Adrenal gland (tissue), 12 donors: ENCODE data around the gene UBE2D1. TPM values are rescaled to one million over a fixed set of nuclear protein-coding genes. Genes with fewer than 3 reads are reported as not detected.

Source experiments
- DNase-seq, 7 donors: peaks; one replicate each; pipeline ENCODE4 v3.0.0-alpha.2; 2019 to 2020
- H3K27ac ChIP-seq, 5 donors: fragments of 200-600 bp; sonication (generic) in 4 of 5; 1 replicate in 3 of 5; 2 replicates in 2 of 5; pipeline versions ENCODE4 v1.5.1 to v1.8.0; 2016 to 2020; ENCODE audit warnings: mild to moderate bottlenecking in 1 of 5
- H3K27me3 ChIP-seq: fragments of 200-600 bp; 2 replicates; pipeline ENCODE4 v1.8.0; 2021
- H3K36me3 ChIP-seq, 2 donors: fragments of 200-600 bp; replicated peaks in 1 of 2; 1 replicate in 1 of 2; 2 replicates in 1 of 2; pipeline versions ENCODE4 v1.5.1 to v1.8.0; 2018 to 2022
- H3K4me1 ChIP-seq, 2 donors: fragments of 200-600 bp; replicated peaks in 1 of 2; 1 replicate in 1 of 2; 2 replicates in 1 of 2; pipeline versions ENCODE4 v1.5.1 to v1.8.0; 2018 to 2021
- H3K4me3 ChIP-seq, 4 donors: fragments of 200-600 bp; sonication (generic) in 3 of 4; one replicate each; pipeline ENCODE4 v1.5.1; 2016 to 2018
- H3K9me3 ChIP-seq, 3 donors: fragments of 200-600 bp; sonication (generic) in 1 of 3; replicated peaks in 1 of 3; 1 replicate in 2 of 3; 2 replicates in 1 of 3; pipeline versions ENCODE4 v1.5.1 to v1.8.0; 2016 to 2021
- POLR2A ChIP-seq, 2 donors: fragments of 450-650 bp; IDR thresholded peaks; one replicate each; pipeline ENCODE4 v1.6.1; 2017; ENCODE audit warnings: antibody characterized with exemption in 2 of 2, mild to moderate bottlenecking in 2 of 2, moderate library complexity in 1 of 2
- WGBS, 4 donors: extraction: QIAGEN DNeasy Blood & Tissue Kit in 2 of 4; methylation state at CpG; one replicate each; pipeline versions ENCODE4 v1.1.5 to v1.1.7; 2013 to 2017; 5-methylcytosine and 5-hydroxymethylcytosine counted together
- intact Hi-C, 2 donors: fragments of 100-400 bp; cut with DNase I; formaldehyde crosslinking; loops; one replicate each; pipeline versions ENCODE4 v1.14.1 to v1.15.0; 2022 to 2023
- polyA plus RNA-seq, 3 donors: library from polyadenylated mRNA; stranded (reverse); fragments of 200-250 nt in 2 of 3; fragments of 350-450 nt in 1 of 3; fragmentation: Illumina TruSeq in 1 of 3; extraction: RNeasy Lipid Tissue Mini Kit (QIAGEN cat#74804) in 1 of 3; gene quantifications; one replicate each; pipeline ENCODE4 v1.2.3, GENCODE V29; 2013 to 2014
- total RNA-seq, 9 donors: library from RNA; depleted of rRNA in 4 of 9; stranded (reverse); fragments of >200 nt in 4 of 9; fragments of 120-200 nt in 1 of 9; fragmentation: NEBNext Ultra II Directional in 1 of 9; extraction: Animal tissue kit (Norgen Biotek cat#: 25700) in 1 of 9; gene quantifications; one replicate each; pipeline versions ENCODE4 v1.1.0 to v1.2.4, GENCODE V29; 2013 to 2023
- TF ChIP-seq, protein P1 (sequence below), 6 experiments: fragments of 450-650 bp in 4 of 6; fragments of 200-600 bp in 2 of 6; sonication (generic) in 1 of 6; IDR thresholded peaks; 1 replicate in 5 of 6; 2 replicates in 1 of 6; pipeline versions ENCODE4 v1.5.1 to v1.8.0; 2016 to 2021; ENCODE audit warnings: antibody characterized with exemption in 6 of 6, mild to moderate bottlenecking in 2 of 6, moderate library complexity in 1 of 6
- donor health status: healthy with polysubstance abuse.
- donor health status: Bipolar disorder and iron deficiency.
- donor health status: DM: yes; HTN: yes; CAD: no.
- donor health status: DM: no; HTN: no; CAD: no.
- donor health status: DM: no; HTN: no; CAD: no.
- donor health status: DM: yes; HTN: yes; CAD: no.

UBE2D1 gene
- total and polyA plus RNA-seq, 12 donors: 9.2 to 33.8 (median 19.4) TPM

DNA sequence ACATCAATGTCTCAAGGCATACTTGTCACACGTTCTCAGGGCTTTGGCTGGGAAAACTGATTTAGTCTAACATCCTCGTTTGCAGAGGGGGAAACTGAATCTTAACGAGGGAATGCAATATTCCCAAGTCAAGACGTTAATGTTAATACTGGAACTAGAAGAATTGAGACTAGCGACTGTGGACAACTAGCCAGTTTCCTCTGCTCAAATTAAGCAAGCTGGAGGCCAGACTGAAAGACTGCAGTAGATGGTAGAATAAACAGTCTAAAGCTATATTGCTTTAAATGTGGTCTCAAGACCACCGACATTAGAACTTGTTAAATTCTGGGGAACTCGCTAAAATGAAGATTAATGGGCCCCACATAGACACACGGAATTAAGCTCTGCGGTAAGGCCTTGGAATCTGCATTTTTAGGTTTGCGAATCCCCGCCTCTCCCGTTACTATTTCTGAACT lies 49.8 kb downstream of the UBE2D1 start:
- Histone ChIP-seq H3K9me3 (no peaks in the 10 kb centered on the region), H3K36me3 (peaks cover 0 to 23% of the 10 kb centered on the region in 2 donors), H3K27me3 (no peaks in the 10 kb centered on the region), H3K4me1 (peaks cover 0 to 26% of the 10 kb centered on the region in 2 donors), H3K4me3 (peak overlapping the region; percentile 1 to 97 (median 76)), H3K27ac (peak overlapping the region; percentile 60 to 93 (median 89))
- TF ChIP-seq, protein P1, sequence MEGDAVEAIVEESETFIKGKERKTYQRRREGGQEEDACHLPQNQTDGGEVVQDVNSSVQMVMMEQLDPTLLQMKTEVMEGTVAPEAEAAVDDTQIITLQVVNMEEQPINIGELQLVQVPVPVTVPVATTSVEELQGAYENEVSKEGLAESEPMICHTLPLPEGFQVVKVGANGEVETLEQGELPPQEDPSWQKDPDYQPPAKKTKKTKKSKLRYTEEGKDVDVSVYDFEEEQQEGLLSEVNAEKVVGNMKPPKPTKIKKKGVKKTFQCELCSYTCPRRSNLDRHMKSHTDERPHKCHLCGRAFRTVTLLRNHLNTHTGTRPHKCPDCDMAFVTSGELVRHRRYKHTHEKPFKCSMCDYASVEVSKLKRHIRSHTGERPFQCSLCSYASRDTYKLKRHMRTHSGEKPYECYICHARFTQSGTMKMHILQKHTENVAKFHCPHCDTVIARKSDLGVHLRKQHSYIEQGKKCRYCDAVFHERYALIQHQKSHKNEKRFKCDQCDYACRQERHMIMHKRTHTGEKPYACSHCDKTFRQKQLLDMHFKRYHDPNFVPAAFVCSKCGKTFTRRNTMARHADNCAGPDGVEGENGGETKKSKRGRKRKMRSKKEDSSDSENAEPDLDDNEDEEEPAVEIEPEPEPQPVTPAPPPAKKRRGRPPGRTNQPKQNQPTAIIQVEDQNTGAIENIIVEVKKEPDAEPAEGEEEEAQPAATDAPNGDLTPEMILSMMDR (IDR thresholded peaks at IDR 0.05): no peak
- no peak for TF ChIP-seq POLR2A (IDR thresholded peaks at IDR 0.05)
- WGBS, 4 donors: 0 to 2% (median 1%) methylated on average over 10 to 12 of the region's 12 CpGs
- DNase-seq: no peak
- intact Hi-C loops: loop anchor here (10.0 kb wide), 2 partner anchors 50 to 80 kb away; partner anchors contain the start of gene UBE2D1 (in 1 of the 2)

DNA sequence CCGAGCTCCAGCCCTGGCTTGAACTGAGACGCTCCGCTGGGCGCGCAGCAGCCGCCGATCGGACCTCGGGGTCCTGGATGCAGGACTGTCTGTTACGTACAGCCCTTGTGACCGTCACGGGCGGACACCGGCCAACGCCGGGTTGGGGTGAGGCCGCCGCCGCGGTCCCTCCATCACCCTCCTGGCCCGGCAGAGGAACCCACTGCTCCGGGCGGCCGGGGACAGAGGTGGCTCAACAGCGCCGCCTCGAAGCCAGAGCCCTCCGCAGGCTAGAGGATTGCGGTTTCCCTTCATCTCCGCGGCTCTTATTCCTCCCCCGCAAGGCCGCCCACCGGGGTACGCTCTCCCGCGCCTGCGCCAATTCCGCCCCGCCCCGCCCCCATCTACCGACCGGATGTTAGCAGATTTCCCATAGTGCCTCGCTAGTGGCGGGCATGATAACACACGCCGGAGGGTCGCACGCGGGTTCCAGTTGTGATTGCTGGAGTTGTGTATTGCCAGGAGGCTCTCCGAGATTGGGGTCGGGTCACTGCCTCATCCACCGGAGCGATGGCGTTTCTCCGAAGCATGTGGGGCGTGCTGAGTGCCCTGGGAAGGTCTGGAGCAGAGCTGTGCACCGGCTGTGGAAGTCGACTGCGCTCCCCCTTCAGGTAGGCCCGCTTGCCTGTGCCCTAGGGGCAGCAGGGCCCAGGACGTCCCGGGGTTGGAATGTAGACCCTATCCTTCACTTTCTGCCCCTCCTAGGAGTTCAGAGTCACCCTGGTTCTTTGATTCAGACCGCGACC lies 50.4 kb downstream of the UBE2D1 start, which contains the start of gene TFAM:
Gene TFAM, plus strand, starts transcription at position 412 of the 785 bp plus-strand sequence. Its CDS starts 138 bp downstream, at position 550.
- peak; percentile 93 to 98 (median 97) for DNase-seq
- Histone ChIP-seq H3K27ac (peak within 1 kb of the TSS; percentile 60 to 93 (median 89)), H3K36me3 (peaks cover 0 to 29% of the 10 kb centered on the region in 2 donors), H3K4me3 (peak within 1 kb of the TSS; percentile 24 to 97 (median 76)), H3K4me1 (peaks cover 0 to 26% of the 10 kb centered on the region in 2 donors), H3K9me3 (no peaks in the 10 kb centered on the region), H3K27me3 (no peaks in the 10 kb centered on the region)
- 0 to 1% (median 0%) methylated on average over 3 to 65 of the region's 65 CpGs for WGBS, 4 donors
- intact Hi-C loops: loop anchor here (5.0 to 10.0 kb wide), 3 partner anchors 48 to 80 kb away; partner anchors contain the start of gene UBE2D1 (in 2 of the 2)
- TF ChIP-seq, protein P1 (IDR thresholded peaks at IDR 0.05): peak; percentile 22 to 67 (median 53)
- TF ChIP-seq POLR2A (IDR thresholded peaks at IDR 0.05): peak; percentile 51 to 86

DNA sequence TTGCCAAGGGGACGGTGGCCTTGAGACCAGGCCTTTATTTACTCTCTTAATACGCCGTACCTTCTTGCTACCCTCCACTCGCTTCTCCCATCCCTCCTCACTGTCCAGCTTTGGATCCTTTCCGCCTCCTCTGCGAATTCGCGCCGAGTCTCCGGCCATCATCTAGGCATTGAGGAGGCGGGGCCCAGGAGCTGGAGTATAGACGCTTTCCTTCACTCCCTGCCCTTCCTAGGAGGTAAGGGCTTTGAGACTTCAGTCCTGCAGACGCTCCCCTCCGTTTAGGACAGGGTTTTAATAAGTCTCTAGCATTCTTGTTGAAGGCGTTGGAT lies 50.9 kb downstream of the UBE2D1 start:
- Histone ChIP-seq H3K4me3 (peak overlapping the region; percentile 24 to 97 (median 76)), H3K4me1 (peaks cover 0 to 26% of the 10 kb centered on the region in 2 donors), H3K36me3 (peaks cover 0 to 35% of the 10 kb centered on the region in 2 donors), H3K27me3 (no peaks in the 10 kb centered on the region), H3K27ac (peak overlapping the region in 4 of 5 donors; percentile 65 to 93 (median 90)), H3K9me3 (no peaks in the 10 kb centered on the region)
- DNase-seq: peak in 5 of 7 donors; percentile 19 to 54 (median 25)
- no peak for TF ChIP-seq POLR2A (IDR thresholded peaks at IDR 0.05)
- TF ChIP-seq, protein P1 (IDR thresholded peaks at IDR 0.05): no peak
- WGBS, 4 donors: 1 to 2% (median 1%) methylated on average over 13 to 15 of the region's 15 CpGs
- intact Hi-C loops: loop anchor here (5.0 to 10.0 kb wide), 3 partner anchors 48 to 81 kb away; partner anchors contain the start of gene UBE2D1 (in 2 of the 2)

DNA sequence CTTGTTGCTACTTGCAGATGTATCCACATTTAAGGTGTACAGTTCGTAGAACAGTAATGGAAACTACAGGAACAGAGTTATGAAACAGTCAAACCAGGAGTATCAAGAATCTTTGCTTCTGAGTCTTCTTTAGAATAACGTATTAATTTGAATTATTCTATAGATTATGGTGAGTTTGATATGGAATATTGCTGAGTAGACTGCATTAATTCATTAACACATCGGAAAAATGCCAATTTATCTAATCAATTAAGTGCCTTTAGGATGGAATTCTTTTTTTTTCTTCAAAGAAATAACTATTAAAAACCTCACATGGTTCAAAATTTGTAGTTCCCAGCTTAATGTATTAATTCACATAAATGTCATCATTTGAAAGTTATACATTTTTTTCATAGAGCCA lies 54.2 kb downstream of the UBE2D1 start:
- no peaks in the 10 kb centered on the region for H3K27me3 ChIP-seq
- H3K27ac ChIP-seq: no peak overlapping the region
- DNase-seq: no peak
- 92 to 99% (median 95%) methylated on average over 3 of the region's 3 CpGs for WGBS, 4 donors
- intact Hi-C loops: loop anchor here (5.0 to 10.0 kb wide), 3 partner anchors 52 to 84 kb away; partner anchors contain the start of gene UBE2D1 (in 2 of the 2)
- H3K36me3 ChIP-seq: peaks cover 0 to 52% of the 10 kb centered on the region in 2 donors
- TF ChIP-seq, protein P1 (IDR thresholded peaks at IDR 0.05): no peak
- no peak for TF ChIP-seq POLR2A (IDR thresholded peaks at IDR 0.05)
- no peak overlapping the region for H3K4me3 ChIP-seq
- H3K4me1 ChIP-seq: peaks cover 0 to 29% of the 10 kb centered on the region in 2 donors
- no peaks in the 10 kb centered on the region for H3K9me3 ChIP-seq
